PFSK-1 (cell line): ENCODE results near the gene PLEKHB1.

ENCODE experiments used
- FOXP2 ChIP-seq: optimal IDR thresholded peaks from 2 replicates; pipeline ENCODE3; 2011; ENCODE audit warnings: borderline replicate concordance, control low read depth, inconsistent platforms; ENCODE audit not compliant: insufficient read depth; ENCODE audit errors: extremely low read length, extremely low read depth
- POLR2AphosphoS5 ChIP-seq: IDR thresholded peaks from 2 replicates; pipeline ENCODE4 v1.6.1; 2012; ENCODE audit warnings: low read depth, mild to moderate bottlenecking, control low read depth, low read length, moderate library complexity
- REST ChIP-seq, 2 experiments: IDR thresholded peaks; 2 replicates each; pipeline versions ENCODE4 v1.6.1 to v1.8.0; 2011 to 2012; ENCODE audit warnings: low read depth in 2 of 2, low read length in 2 of 2, control low read depth in 1 of 2, inconsistent platforms in 1 of 2, mild to moderate bottlenecking in 1 of 2, moderate library complexity in 1 of 2; ENCODE audit not compliant: insufficient read depth in 1 of 2
- SIN3A ChIP-seq: IDR thresholded peaks from 2 replicates; pipeline ENCODE4 v1.6.1; 2012; ENCODE audit warnings: mild to moderate bottlenecking, low read length, moderate library complexity, borderline replicate concordance; ENCODE audit not compliant: insufficient read depth
- TAF1 ChIP-seq: IDR thresholded peaks from 2 replicates; pipeline ENCODE4 v1.6.1; 2012; ENCODE audit warnings: low read length, control low read depth, borderline replicate concordance; ENCODE audit not compliant: insufficient read depth

PLEKHB1 gene

DNA sequence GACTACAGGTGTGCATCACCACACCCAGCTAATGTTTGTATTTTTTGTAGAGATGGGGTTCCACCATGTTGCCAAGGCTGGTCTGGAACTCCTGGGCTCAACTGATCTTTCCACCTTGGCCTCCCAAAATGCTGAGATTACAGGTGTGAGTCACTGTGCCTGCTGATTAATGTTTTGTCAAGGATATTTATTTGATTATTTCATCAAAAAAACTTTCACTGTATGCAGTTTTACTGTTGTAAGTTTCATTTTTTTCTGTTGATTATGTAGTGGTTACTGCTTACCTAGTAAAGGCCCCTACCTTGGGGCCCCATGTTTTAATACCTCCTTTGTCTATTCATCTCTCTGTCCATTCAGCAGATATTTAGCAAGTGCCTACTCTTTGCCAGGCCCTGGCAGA, 31.8 kb upstream of the PLEKHB1 start:
- TF ChIP-seq TAF1: no peak
- no peak for TF ChIP-seq SIN3A
- no peak for TF ChIP-seq POLR2AphosphoS5
- TF ChIP-seq REST (IDR thresholded peaks at IDR 0.05; ENCODE audit: insufficient read depth in 1 of 2, low read depth in 2 of 2, low read length in 2 of 2): no peak
- no peak for TF ChIP-seq FOXP2

- no peak for TF ChIP-seq POLR2AphosphoS5
- no peak for TF ChIP-seq REST (IDR thresholded peaks at IDR 0.05; ENCODE audit: insufficient read depth in 1 of 2, low read depth in 2 of 2, low read length in 2 of 2)
- TF ChIP-seq SIN3A: no peak
- TF ChIP-seq FOXP2: no peak
- TF ChIP-seq TAF1: no peak
Observed at GRCh38 chr11:73622926-73623593, 23.3 kb upstream of the PLEKHB1 start.

DNA sequence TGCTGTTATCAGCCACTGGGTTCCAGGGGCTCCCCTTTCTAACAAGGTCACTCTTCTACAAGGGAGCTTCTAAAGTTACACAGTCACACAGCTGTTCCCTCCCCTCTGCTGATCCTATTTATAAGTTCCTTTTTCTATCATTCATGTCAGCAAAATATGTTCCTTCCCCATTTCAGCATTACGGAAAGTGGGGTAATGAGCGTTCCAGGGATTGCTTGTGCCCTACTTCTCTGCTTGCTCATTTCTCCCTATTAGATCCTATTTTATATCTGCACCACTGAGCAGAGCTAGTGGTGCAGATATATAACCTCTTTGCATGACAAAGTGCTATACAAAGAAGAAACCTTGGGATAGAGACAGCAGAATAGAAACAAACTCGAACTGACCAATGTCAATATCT, 22.7 kb upstream of the PLEKHB1 start:
- TF ChIP-seq POLR2AphosphoS5: no peak
- TF ChIP-seq FOXP2: no peak
- TF ChIP-seq SIN3A: no peak
- no peak for TF ChIP-seq REST (IDR thresholded peaks at IDR 0.05; ENCODE audit: insufficient read depth in 1 of 2, low read depth in 2 of 2, low read length in 2 of 2)
- TF ChIP-seq TAF1: no peak

GRCh38 chr11:73625696-73626318, 20.6 kb upstream of the PLEKHB1 start:
- TF ChIP-seq SIN3A: no peak

- TF ChIP-seq POLR2AphosphoS5: no peak
- no peak for TF ChIP-seq SIN3A
- no peak for TF ChIP-seq REST (IDR thresholded peaks at IDR 0.05; ENCODE audit: insufficient read depth in 1 of 2, low read depth in 2 of 2, low read length in 2 of 2)
- no peak for TF ChIP-seq TAF1
- TF ChIP-seq FOXP2: no peak
Observed at GRCh38 chr11:73629907-73630306, 16.5 kb upstream of the PLEKHB1 start.
